Activated T-helper 1 cell treated with anti-CD3 and anti-CD28 coated beads, Interleukin-12 subunit alpha, Interleukin-12 subunit beta, Interleukin-2, Interleukin-4 antibody, amounts not matched to agents 30 ng/mL and 10 ng/mL and 1 ng/mL, durations not matched to agents 14 hours and 24 hours and 36 hours (primary cell): ENCODE data around the gene ZSCAN29. TPM values are rescaled to one million over a fixed set of nuclear protein-coding genes. Genes with fewer than 3 reads are reported as not detected.

Experiments
- DNase-seq: peaks from one replicate; pipeline ENCODE4 v3.0.0; 2021; ENCODE audit warnings: low spot score
- H3K27ac Mint-ChIP-seq: one replicate; pipeline ENCODE4 v1.8.0; 2021; ENCODE audit warnings: mild to moderate bottlenecking, mixed read lengths
- H3K27me3 Mint-ChIP-seq: one replicate; pipeline ENCODE4 v1.8.0; 2022; ENCODE audit warnings: mild to moderate bottlenecking, moderate library complexity, mixed read lengths; ENCODE audit not compliant: insufficient read depth
- H3K36me3 Mint-ChIP-seq: one replicate; pipeline ENCODE4 v1.8.0; 2021; ENCODE audit warnings: low read depth, mixed read lengths
- H3K4me1 Mint-ChIP-seq: one replicate; pipeline ENCODE4 v1.8.0; 2021; ENCODE audit warnings: low read depth, mixed read lengths
- H3K4me3 Mint-ChIP-seq: one replicate; pipeline ENCODE4 v1.8.0; 2021; ENCODE audit warnings: mild to moderate bottlenecking, moderate library complexity, mixed read lengths
- H3K9me3 Mint-ChIP-seq: one replicate; pipeline ENCODE4 v1.8.0; 2021; ENCODE audit warnings: mixed read lengths
- intact Hi-C: fragments of 100-400 bp; cut with micrococcal nuclease; formaldehyde crosslinking; loops from one replicate; pipeline ENCODE4 v1.15.1; 2024
- total RNA-seq: library from RNA; stranded (reverse); gene quantifications from 2 replicates; pipeline ENCODE4 v1.2.3, GENCODE V29; 2022

The ZSCAN29 gene
- total RNA-seq, 1 donor from 2014 or later: 34.9 TPM

GRCh38 chr15:43383070-43383469 lies 12.2 kb upstream of the ZSCAN29 start:
- DNase-seq: no peak
- no peaks in the 10 kb centered on the region for H3K27me3 Mint-ChIP-seq
- no peak overlapping the region for H3K27ac Mint-ChIP-seq
- intact Hi-C loops: no loop called here
- H3K9me3 Mint-ChIP-seq: no peaks in the 10 kb centered on the region
- H3K36me3 Mint-ChIP-seq: peaks cover 55% of the 10 kb centered on the region
- H3K4me1 Mint-ChIP-seq: peaks cover 1% of the 10 kb centered on the region
- H3K4me3 Mint-ChIP-seq: no peak overlapping the region

- no peaks in the 10 kb centered on the region for H3K27me3 Mint-ChIP-seq
- H3K4me1 Mint-ChIP-seq: peaks cover 7% of the 10 kb centered on the region
- no peak overlapping the region for H3K27ac Mint-ChIP-seq
- DNase-seq: no peak
- no peak overlapping the region for H3K4me3 Mint-ChIP-seq
- peaks cover 61% of the 10 kb centered on the region for H3K36me3 Mint-ChIP-seq
- H3K9me3 Mint-ChIP-seq: no peaks in the 10 kb centered on the region
- intact Hi-C loops: no loop called here
These were observed 11.5 kb upstream of the ZSCAN29 start for GRCh38 chr15:43382310-43382709.

- Mint-ChIP-seq H3K27me3 (no peaks in the 10 kb centered on the region), H3K4me3 (no peak overlapping the region), H3K4me1 (peaks cover 15% of the 10 kb centered on the region), H3K9me3 (no peaks in the 10 kb centered on the region), H3K36me3 (peaks cover 43% of the 10 kb centered on the region), H3K27ac (no peak overlapping the region)
- DNase-seq: no peak
- intact Hi-C loops: no loop called here
These were observed 7.8 kb upstream of the ZSCAN29 start for GRCh38 chr15:43378601-43379000.

- DNase-seq: peak; percentile 22
- no peaks in the 10 kb centered on the region for H3K9me3 Mint-ChIP-seq
- peaks cover 42% of the 10 kb centered on the region for H3K36me3 Mint-ChIP-seq
- peaks cover 32% of the 10 kb centered on the region for H3K4me1 Mint-ChIP-seq
- no peak overlapping the region for H3K4me3 Mint-ChIP-seq
- intact Hi-C loops: no loop called here
- H3K27ac Mint-ChIP-seq: no peak overlapping the region
- H3K27me3 Mint-ChIP-seq: no peaks in the 10 kb centered on the region
These were observed 5.3 kb upstream of the ZSCAN29 start for GRCh38 chr15:43376017-43376705.

GRCh38 chr15:43370310-43370974 lies 401 bp downstream of the ZSCAN29 start:
- intact Hi-C loops: loop anchor here (5.0 kb wide), 3 partner anchors 122 to 263 kb away; partner anchors contain the start of genes CCNDBP1, TP53BP1 and UBR1
- DNase-seq: no peak
- Mint-ChIP-seq H3K27ac (peak overlapping the region; percentile 83), H3K9me3 (peaks cover 20% of the 10 kb centered on the region), H3K27me3 (no peaks in the 10 kb centered on the region), H3K36me3 (peaks cover 56% of the 10 kb centered on the region), H3K4me1 (peaks cover 48% of the 10 kb centered on the region), H3K4me3 (peak overlapping the region; percentile 92)

- H3K9me3 Mint-ChIP-seq: peaks cover 70% of the 10 kb centered on the region
- DNase-seq: no peak
- no peaks in the 10 kb centered on the region for H3K27me3 Mint-ChIP-seq
- no peak overlapping the region for H3K4me3 Mint-ChIP-seq
- intact Hi-C loops: no loop called here
- H3K36me3 Mint-ChIP-seq: peaks cover 79% of the 10 kb centered on the region
- H3K4me1 Mint-ChIP-seq: no peaks in the 10 kb centered on the region
- no peak overlapping the region for H3K27ac Mint-ChIP-seq
These were observed 9.4 kb downstream of the ZSCAN29 start for GRCh38 chr15:43361313-43361903.

GRCh38 chr15:43360821-43361220 lies 10.0 kb downstream of the ZSCAN29 start:
- no peak for DNase-seq
- Mint-ChIP-seq H3K4me1 (no peaks in the 10 kb centered on the region), H3K27me3 (no peaks in the 10 kb centered on the region), H3K9me3 (peaks cover 67% of the 10 kb centered on the region), H3K36me3 (peaks cover 79% of the 10 kb centered on the region), H3K4me3 (no peak overlapping the region), H3K27ac (no peak overlapping the region)
- intact Hi-C loops: no loop called here

- peaks cover 6% of the 10 kb centered on the region for H3K4me1 Mint-ChIP-seq
- H3K36me3 Mint-ChIP-seq: peaks cover 19% of the 10 kb centered on the region
- intact Hi-C loops: no loop called here
- no peak for DNase-seq
- no peaks in the 10 kb centered on the region for H3K27me3 Mint-ChIP-seq
- H3K9me3 Mint-ChIP-seq: peaks cover under 1% of the 10 kb centered on the region
- no peak overlapping the region for H3K4me3 Mint-ChIP-seq
- H3K27ac Mint-ChIP-seq: no peak overlapping the region
These were observed 18.0 kb downstream of the ZSCAN29 start for GRCh38 chr15:43352693-43353382.

- H3K9me3 Mint-ChIP-seq: no peaks in the 10 kb centered on the region
- no peaks in the 10 kb centered on the region for H3K4me1 Mint-ChIP-seq
- H3K36me3 Mint-ChIP-seq: peaks cover 13% of the 10 kb centered on the region
- intact Hi-C loops: no loop called here
- H3K4me3 Mint-ChIP-seq: no peak overlapping the region
- H3K27me3 Mint-ChIP-seq: no peaks in the 10 kb centered on the region
- DNase-seq: no peak
- no peak overlapping the region for H3K27ac Mint-ChIP-seq
These were observed 23.7 kb downstream of the ZSCAN29 start for GRCh38 chr15:43347114-43347513.

- Mint-ChIP-seq H3K4me3 (no peak overlapping the region), H3K27ac (no peak overlapping the region), H3K36me3 (peaks cover 13% of the 10 kb centered on the region), H3K4me1 (no peaks in the 10 kb centered on the region), H3K9me3 (no peaks in the 10 kb centered on the region), H3K27me3 (no peaks in the 10 kb centered on the region)
- DNase-seq: no peak
- intact Hi-C loops: no loop called here
These were observed 24.5 kb downstream of the ZSCAN29 start for GRCh38 chr15:43346305-43346704.

GRCh38 chr15:43330780-43331087 lies 40.1 kb downstream of the ZSCAN29 start:
- Mint-ChIP-seq H3K27me3 (no peaks in the 10 kb centered on the region), H3K9me3 (no peaks in the 10 kb centered on the region), H3K27ac (peak overlapping the region; percentile 94), H3K36me3 (peaks cover 45% of the 10 kb centered on the region), H3K4me1 (peaks cover 40% of the 10 kb centered on the region), H3K4me3 (peak overlapping the region; percentile 87)
- intact Hi-C loops: loop anchor here (1.0 to 10.0 kb wide), 5 partner anchors 41 to 1666 kb away; partner anchors contain the start of genes CCNDBP1, MGA, PDIA3 and TUBGCP4
- no peak for DNase-seq

- peaks cover 40% of the 10 kb centered on the region for H3K4me1 Mint-ChIP-seq
- no peaks in the 10 kb centered on the region for H3K27me3 Mint-ChIP-seq
- DNase-seq: peak; percentile 86
- H3K27ac Mint-ChIP-seq: peak within 1 kb of the TSS; percentile 94
- intact Hi-C loops: loop anchor here (1.0 to 10.0 kb wide), 5 partner anchors 41 to 1665 kb away; partner anchors contain the start of genes CCNDBP1, MGA, PDIA3 and TUBGCP4
- H3K4me3 Mint-ChIP-seq: peak within 1 kb of the TSS; percentile 87
- H3K9me3 Mint-ChIP-seq: no peaks in the 10 kb centered on the region
- H3K36me3 Mint-ChIP-seq: peaks cover 42% of the 10 kb centered on the region
These were observed 40.7 kb downstream of the ZSCAN29 start, which contains the start of gene LCMT2 for GRCh38 chr15:43329960-43330779. LCMT2 (minus strand) TSS chr15:43330573; CDS start chr15:43330489, 84 bp downstream.
